ENCODE results near the gene GAS6.

The GAS6 gene

DNA sequence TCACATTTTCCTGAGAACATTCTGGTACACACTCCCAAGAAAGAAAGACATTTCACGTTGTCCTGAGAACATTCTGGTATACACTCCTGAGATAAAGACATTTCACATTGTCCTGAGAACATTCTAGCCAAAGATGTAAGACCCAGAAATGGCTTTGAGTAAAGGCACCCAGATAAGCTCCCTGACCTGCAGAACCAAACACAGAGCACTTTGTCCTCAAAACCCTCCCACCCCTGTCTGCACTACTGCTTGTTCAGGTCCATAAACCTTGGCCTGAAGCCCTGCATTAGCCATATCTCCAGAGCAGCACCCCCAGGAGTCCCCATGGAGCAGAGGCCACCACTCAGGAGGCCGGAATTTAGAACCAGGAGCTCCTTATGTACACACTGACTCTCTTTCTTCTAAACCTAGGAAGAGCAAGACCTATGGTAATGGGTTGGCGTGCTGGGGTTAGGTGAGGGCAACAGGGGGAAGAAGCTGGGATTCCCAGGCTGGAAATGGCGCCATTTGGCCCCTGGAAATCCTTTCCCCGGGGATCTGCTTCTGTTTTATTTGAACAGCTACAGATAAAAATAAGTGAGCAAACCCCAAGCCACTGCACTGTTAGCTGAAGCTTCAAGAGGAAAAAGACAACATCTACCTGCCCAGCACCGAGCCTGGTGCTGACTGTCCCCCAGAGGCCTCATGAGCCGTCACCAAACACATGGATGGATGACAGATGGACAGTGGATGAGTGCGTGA, 13.7 kb downstream of the GAS6 start:
- Histone ChIP-seq H3K36me3 (ENCODE audit: control insufficient read depth, insufficient read depth, low read length) (no peaks in the 10 kb centered on the region), H3K27me3 (replicated peaks; ENCODE audit: control insufficient read depth, insufficient read depth, low read length) (no peaks in the 10 kb centered on the region; the same call in 1 of the 2 replicates), H3K4me3 (replicated peaks; ENCODE audit: low read depth, low read length) (no peak overlapping the region)
- no peak for DNase-seq (ENCODE audit: extremely low read depth, insufficient read length)
- TF ChIP-seq, protein P1, sequence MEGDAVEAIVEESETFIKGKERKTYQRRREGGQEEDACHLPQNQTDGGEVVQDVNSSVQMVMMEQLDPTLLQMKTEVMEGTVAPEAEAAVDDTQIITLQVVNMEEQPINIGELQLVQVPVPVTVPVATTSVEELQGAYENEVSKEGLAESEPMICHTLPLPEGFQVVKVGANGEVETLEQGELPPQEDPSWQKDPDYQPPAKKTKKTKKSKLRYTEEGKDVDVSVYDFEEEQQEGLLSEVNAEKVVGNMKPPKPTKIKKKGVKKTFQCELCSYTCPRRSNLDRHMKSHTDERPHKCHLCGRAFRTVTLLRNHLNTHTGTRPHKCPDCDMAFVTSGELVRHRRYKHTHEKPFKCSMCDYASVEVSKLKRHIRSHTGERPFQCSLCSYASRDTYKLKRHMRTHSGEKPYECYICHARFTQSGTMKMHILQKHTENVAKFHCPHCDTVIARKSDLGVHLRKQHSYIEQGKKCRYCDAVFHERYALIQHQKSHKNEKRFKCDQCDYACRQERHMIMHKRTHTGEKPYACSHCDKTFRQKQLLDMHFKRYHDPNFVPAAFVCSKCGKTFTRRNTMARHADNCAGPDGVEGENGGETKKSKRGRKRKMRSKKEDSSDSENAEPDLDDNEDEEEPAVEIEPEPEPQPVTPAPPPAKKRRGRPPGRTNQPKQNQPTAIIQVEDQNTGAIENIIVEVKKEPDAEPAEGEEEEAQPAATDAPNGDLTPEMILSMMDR (IDR thresholded peaks at IDR 0.05; ENCODE audit: insufficient read depth, low read length, poor library complexity, severe bottlenecking), result no peak

DNA sequence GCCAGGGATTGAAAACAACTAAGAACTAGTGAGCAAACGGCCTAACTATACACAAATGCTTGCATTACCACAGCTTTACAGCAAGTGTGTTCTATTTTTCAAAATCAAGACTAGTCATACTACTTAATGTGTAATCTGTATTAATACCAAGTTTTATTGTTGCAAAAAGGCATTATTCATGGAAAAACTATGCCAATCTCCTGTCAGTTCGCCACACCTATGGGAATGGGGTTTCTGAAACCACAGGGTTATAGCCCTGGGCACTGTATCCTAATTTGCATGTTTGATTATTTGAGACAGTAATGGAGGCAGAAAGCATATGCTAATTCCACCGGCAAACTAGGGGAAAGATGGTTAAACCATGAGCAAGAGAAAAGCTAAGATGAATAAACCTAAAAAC, 14.3 kb downstream of the GAS6 start:
- H3K36me3 ChIP-seq (ENCODE audit: control insufficient read depth, insufficient read depth, low read length), result no peaks in the 10 kb centered on the region
- TF ChIP-seq, protein P1 (IDR thresholded peaks at IDR 0.05; ENCODE audit: insufficient read depth, low read length, poor library complexity, severe bottlenecking), result no peak
- no peak for DNase-seq (ENCODE audit: extremely low read depth, insufficient read length)

DNA sequence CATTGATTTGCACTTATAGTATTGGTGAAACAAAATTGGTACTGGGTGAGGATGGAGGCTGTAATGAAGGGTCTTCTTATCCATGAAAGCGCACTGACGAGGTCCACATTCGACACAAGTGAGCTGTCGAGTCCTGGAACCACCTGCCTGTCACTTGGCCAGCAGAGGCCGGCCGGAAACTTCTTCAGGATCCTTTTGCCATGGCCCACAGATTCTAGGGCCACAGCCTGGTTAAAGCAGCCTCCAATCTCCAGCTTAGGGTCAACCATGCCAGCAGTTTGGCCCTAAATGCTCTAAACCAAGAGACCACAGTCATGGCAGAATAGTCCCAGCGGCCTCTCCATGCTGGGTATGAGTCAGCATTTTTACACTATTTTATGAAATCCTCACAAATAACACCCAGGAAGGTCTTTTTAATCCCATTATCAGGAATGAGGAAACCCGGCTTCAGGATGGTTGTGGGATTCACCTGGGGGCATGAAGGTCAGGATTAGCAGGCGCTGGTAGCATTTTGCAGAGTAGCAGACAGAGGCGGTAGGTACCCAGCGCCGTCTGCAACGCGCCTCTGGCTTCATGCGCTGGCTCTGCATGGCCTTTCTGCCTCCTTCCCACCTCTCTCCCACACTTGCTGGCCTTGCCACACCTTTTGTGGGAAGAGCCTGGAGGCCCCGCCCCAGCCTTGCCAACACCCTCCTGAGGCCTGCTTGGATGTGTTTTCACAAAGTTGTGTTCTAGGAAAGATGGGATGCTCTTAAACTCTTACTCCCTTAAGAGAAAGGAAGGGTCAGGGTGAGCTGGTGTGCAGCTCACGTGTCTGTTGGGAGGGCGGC, 15.2 kb downstream of the GAS6 start:
- TF ChIP-seq, protein P1 (IDR thresholded peaks at IDR 0.05; ENCODE audit: insufficient read depth, low read length, poor library complexity, severe bottlenecking), result no peak
- Histone ChIP-seq H3K4me3 (replicated peaks; ENCODE audit: low read depth, low read length) (no peak overlapping the region), H3K36me3 (ENCODE audit: control insufficient read depth, insufficient read depth, low read length) (no peaks in the 10 kb centered on the region), H3K27me3 (replicated peaks; ENCODE audit: control insufficient read depth, insufficient read depth, low read length) (no peaks in the 10 kb centered on the region)
- no peak for DNase-seq (ENCODE audit: extremely low read depth, insufficient read length)

More for the DNA sequence above, 14.3 kb downstream of the GAS6 start:
- no peak overlapping the region for H3K4me3 ChIP-seq (replicated peaks; ENCODE audit: low read depth, low read length)
- H3K27me3 ChIP-seq (replicated peaks; ENCODE audit: control insufficient read depth, insufficient read depth, low read length), result no peaks in the 10 kb centered on the region; the same call in 1 of the 2 replicates

DNA sequence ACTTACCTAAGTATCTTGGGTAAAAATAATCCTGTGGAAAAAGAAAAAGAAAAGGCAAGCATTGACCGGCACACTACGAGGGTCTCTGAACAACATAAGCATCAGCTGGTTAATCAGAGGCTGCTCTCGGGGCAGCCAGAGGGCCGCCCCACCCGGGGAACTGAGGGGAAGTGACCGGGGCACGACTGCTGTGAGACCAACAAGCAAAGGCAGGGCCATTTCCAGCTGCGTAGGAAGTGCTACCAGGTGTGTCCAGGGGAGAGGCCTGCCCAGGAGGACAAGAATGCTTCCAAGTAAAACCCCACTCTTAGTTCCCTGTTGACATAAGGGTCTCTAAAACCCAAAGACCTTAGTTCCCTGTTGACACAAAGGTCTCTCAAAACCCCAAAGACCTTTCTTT, 15.9 kb downstream of the GAS6 start:
- Histone ChIP-seq H3K4me3 (replicated peaks; ENCODE audit: low read depth, low read length) (no peak overlapping the region), H3K36me3 (ENCODE audit: control insufficient read depth, insufficient read depth, low read length) (no peaks in the 10 kb centered on the region), H3K27me3 (replicated peaks; ENCODE audit: control insufficient read depth, insufficient read depth, low read length) (no peaks in the 10 kb centered on the region)
- DNase-seq (ENCODE audit: extremely low read depth, insufficient read length), result no peak
- TF ChIP-seq, protein P1 (IDR thresholded peaks at IDR 0.05; ENCODE audit: insufficient read depth, low read length, poor library complexity, severe bottlenecking), result no peak

DNA sequence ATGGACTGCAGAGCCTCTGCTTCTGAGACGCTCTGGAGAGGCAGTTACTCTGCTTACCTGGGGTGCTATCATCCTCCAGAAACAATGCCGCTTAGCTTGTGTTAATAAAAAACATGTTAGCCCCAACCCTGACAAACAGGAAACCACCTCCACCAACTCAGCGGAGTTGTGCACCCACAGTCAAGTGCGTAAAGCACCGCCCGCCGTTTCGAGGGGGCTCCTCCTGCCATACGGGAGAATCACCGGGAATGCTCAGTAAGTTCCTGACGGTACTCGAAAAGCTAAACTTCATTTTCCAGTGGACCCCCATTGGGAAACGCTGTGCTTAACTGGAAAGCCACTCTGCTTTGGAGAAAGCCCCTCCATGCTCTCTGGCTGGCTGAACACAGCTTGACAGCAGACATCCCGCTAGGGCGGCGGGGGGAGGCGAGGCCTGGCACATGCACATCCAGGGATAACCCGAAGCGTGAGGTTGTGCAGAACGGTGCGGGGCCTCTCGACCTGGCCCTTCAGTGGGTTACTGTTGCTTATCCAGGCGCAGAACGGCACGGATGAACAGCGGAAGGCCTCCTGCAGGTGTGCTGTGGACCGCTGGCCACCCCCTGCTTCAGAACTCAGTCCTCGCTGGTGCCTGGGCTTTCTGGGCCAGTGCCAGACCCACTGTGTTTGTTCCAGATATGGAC, 17.1 kb downstream of the GAS6 start:
- H3K4me3 ChIP-seq (replicated peaks; ENCODE audit: low read depth, low read length), result no peak overlapping the region
- TF ChIP-seq, protein P1 (IDR thresholded peaks at IDR 0.05; ENCODE audit: insufficient read depth, low read length, poor library complexity, severe bottlenecking), result no peak
- H3K27me3 ChIP-seq (replicated peaks; ENCODE audit: control insufficient read depth, insufficient read depth, low read length), result no peaks in the 10 kb centered on the region
- no peak for DNase-seq (ENCODE audit: extremely low read depth, insufficient read length)
- H3K36me3 ChIP-seq (ENCODE audit: control insufficient read depth, insufficient read depth, low read length), result no peaks in the 10 kb centered on the region
